GM23338 (cell line): ENCODE results near the gene TIMM23. TPM values are rescaled to one million over a fixed set of nuclear protein-coding genes. Genes with fewer than 3 reads are reported as not detected.
"Not testable (repeated sequence)": the region's sequence is repeated elsewhere in the genome, so short reads cannot be mapped to it uniquely, and the experiment has no call there.

Experiments
- ATAC-seq: fragments of 200-7000 bp; cut with Tn5 transposase; 3 replicates; pipeline ENCODE4 v1.9.1; 2020
- DNase-seq: peaks from one replicate; pipeline ENCODE4 v3.0.0-alpha.2; 2015; ENCODE audit warnings: low spot score
- H2AFZ ChIP-seq: fragments of 200-600 bp; sonication (generic); 2 replicates; pipeline ENCODE4 v1.8.0; 2016; ENCODE audit warnings: antibody characterized with exemption, mild to moderate bottlenecking, moderate library complexity
- H3F3A ChIP-seq: fragments of 200-600 bp; sonication (generic); replicated peaks from 2 replicates; pipeline ENCODE4 v1.8.0; 2017; ENCODE audit warnings: antibody characterized with exemption, mixed run types, low read depth
- H3K27ac ChIP-seq: fragments of 200-600 bp; sonication (generic); 2 replicates; pipeline ENCODE4 v1.6.1; 2016; ENCODE audit warnings: low read depth
- H3K27me3 ChIP-seq: fragments of 200-600 bp; sonication (generic); 2 replicates; pipeline ENCODE4 v1.8.0; 2016; ENCODE audit warnings: mild to moderate bottlenecking, mixed run types, moderate library complexity; ENCODE audit not compliant: insufficient read depth
- H3K36me3 ChIP-seq: fragments of 200-600 bp; sonication (generic); 2 replicates; pipeline ENCODE4 v1.8.0; 2016; ENCODE audit warnings: mild to moderate bottlenecking; ENCODE audit not compliant: insufficient read depth
- H3K4me1 ChIP-seq: fragments of 200-600 bp; sonication (generic); 2 replicates; pipeline ENCODE4 v1.8.0; 2016; ENCODE audit warnings: mild to moderate bottlenecking, moderate library complexity; ENCODE audit not compliant: insufficient read depth
- H3K4me2 ChIP-seq: fragments of 200-600 bp; sonication (generic); 2 replicates; pipeline ENCODE4 v1.7.1; 2017; ENCODE audit warnings: mixed run types
- H3K4me3 ChIP-seq: fragments of 200-600 bp; sonication (generic); 2 replicates; pipeline ENCODE4 v1.6.1; 2016; ENCODE audit warnings: mixed run types
- H3K79me2 ChIP-seq: fragments of 200-600 bp; sonication (generic); replicated peaks from 2 replicates; pipeline ENCODE4 v1.8.0; 2017; ENCODE audit warnings: mild to moderate bottlenecking; ENCODE audit not compliant: insufficient read depth
- H3K9me2 ChIP-seq: fragments of 200-600 bp; sonication (generic); 2 replicates; pipeline ENCODE4 v1.8.0; 2017; ENCODE audit not compliant: insufficient read depth
- H4K20me1 ChIP-seq: fragments of 200-600 bp; sonication (generic); replicated peaks from 2 replicates; pipeline ENCODE4 v1.8.0; 2017; ENCODE audit warnings: mild to moderate bottlenecking; ENCODE audit not compliant: insufficient read depth
- H3K27ac Mint-ChIP-seq: 2 replicates; pipeline ENCODE4 v1.8.0; 2020; ENCODE audit warnings: inconsistent platforms, mild to moderate bottlenecking, moderate library complexity, mixed read lengths
- H3K27me3 Mint-ChIP-seq: 3 replicates; pipeline ENCODE4 v1.8.0; 2022; ENCODE audit warnings: low read depth, mild to moderate bottlenecking, moderate library complexity, mixed read lengths, inconsistent platforms; ENCODE audit not compliant: insufficient read depth, poor library complexity
- H3K36me3 Mint-ChIP-seq: 3 replicates; pipeline ENCODE4 v1.8.0; 2021; ENCODE audit warnings: low read depth, mild to moderate bottlenecking, inconsistent platforms, moderate library complexity, mixed read lengths
- H3K4me1 Mint-ChIP-seq: 3 replicates; pipeline ENCODE4 v1.8.0; 2020; ENCODE audit warnings: mild to moderate bottlenecking, inconsistent platforms, mixed read lengths
- H3K4me3 Mint-ChIP-seq: 3 replicates; pipeline ENCODE4 v1.8.0; 2021; ENCODE audit warnings: moderate library complexity, mild to moderate bottlenecking, inconsistent platforms, mixed read lengths
- H3K9me3 Mint-ChIP-seq: 3 replicates; pipeline ENCODE4 v1.8.0; 2020; ENCODE audit warnings: moderate library complexity, mild to moderate bottlenecking, inconsistent platforms, mixed read lengths
- POLR2AphosphoS5 ChIP-seq: IDR thresholded peaks from 2 replicates; pipeline ENCODE4 v1.6.1; 2016; ENCODE audit warnings: antibody characterized with exemption, low read depth
- long read RNA-seq: library from polyadenylated mRNA; unstranded; transcript quantifications from one replicate; pipeline ENCODE4 v2.0.0, GENCODE V29; 2020; ENCODE audit not compliant: unreplicated experiment
- polyA plus RNA-seq: library from polyadenylated mRNA; unstranded; fragments of >200 nt; fragmentation: Nextera tagmentation; extraction: Ambion mirVana; gene quantifications from 2 replicates; pipeline ENCODE4 v1.2.1, GENCODE V29; 2016
- total RNA-seq: library from RNA; depleted of rRNA; stranded (reverse); fragments of >200 nt; shearing (Covaris generic); gene quantifications from 2 replicates; pipeline ENCODE4 v1.2.3, GENCODE V29; 2014; rRNA removed
- TF ChIP-seq, protein P1 (sequence below): IDR thresholded peaks from 2 replicates; pipeline ENCODE4 v1.6.1; 2016; ENCODE audit warnings: antibody characterized with exemption

TIMM23 gene, protein sequence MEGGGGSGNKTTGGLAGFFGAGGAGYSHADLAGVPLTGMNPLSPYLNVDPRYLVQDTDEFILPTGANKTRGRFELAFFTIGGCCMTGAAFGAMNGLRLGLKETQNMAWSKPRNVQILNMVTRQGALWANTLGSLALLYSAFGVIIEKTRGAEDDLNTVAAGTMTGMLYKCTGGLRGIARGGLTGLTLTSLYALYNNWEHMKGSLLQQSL
- total RNA-seq = 110 and 120 TPM in 2 replicates
- 199 and 218 TPM in 2 replicates for polyA plus RNA-seq
- long read RNA-seq, transcript TIMM23-201 (7 exons, 1,222 nt) = major isoform, 46 of 53 reads
- long read RNA-seq, partial matches to known transcripts = 1 of 53 reads
- long read RNA-seq, other reads (novel, unspliced or antisense) = 6 of 53 reads

GRCh38 chr10:45972106-45972812, at the start of gene TIMM23:
Gene TIMM23 (plus strand): TSS chr10:45972489. CDS start chr10:45972625, 136 bp downstream.
- H3K4me3 Mint-ChIP-seq = peak within 1 kb of the TSS; percentile 99
- H3K27ac Mint-ChIP-seq = peak within 1 kb of the TSS; percentile 98
- not testable (repeated sequence) for H4K20me1 ChIP-seq, H3F3A ChIP-seq, H3K27me3 Mint-ChIP-seq, H3K9me3 Mint-ChIP-seq, H3K36me3 Mint-ChIP-seq, H3K9me2 ChIP-seq, H3K36me3 ChIP-seq, H3K4me1 ChIP-seq, H2AFZ ChIP-seq, H3K27me3 ChIP-seq
- H3K27ac ChIP-seq = peak within 1 kb of the TSS; percentile 83; the same call in 1 of the 2 replicates
- H3K79me2 ChIP-seq = peaks cover 84% of the 10 kb centered on the region
- DNase-seq (peak; percentile 91), ATAC-seq (peak; percentile 91)
- H3K4me1 Mint-ChIP-seq = peaks cover 15% of the 10 kb centered on the region
- peak; percentile 70 for TF ChIP-seq POLR2AphosphoS5
- TF ChIP-seq, protein P1, sequence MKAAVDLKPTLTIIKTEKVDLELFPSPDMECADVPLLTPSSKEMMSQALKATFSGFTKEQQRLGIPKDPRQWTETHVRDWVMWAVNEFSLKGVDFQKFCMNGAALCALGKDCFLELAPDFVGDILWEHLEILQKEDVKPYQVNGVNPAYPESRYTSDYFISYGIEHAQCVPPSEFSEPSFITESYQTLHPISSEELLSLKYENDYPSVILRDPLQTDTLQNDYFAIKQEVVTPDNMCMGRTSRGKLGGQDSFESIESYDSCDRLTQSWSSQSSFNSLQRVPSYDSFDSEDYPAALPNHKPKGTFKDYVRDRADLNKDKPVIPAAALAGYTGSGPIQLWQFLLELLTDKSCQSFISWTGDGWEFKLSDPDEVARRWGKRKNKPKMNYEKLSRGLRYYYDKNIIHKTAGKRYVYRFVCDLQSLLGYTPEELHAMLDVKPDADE = peak; percentile 83
- H3K4me2 ChIP-seq = peak within 1 kb of the TSS; percentile 97
- H3K4me3 ChIP-seq = peak within 1 kb of the TSS; percentile 93

- H3K4me3 ChIP-seq, H3K36me3 ChIP-seq, H3K27ac ChIP-seq, H3K4me2 ChIP-seq, H3K27me3 Mint-ChIP-seq, H3K27ac Mint-ChIP-seq, H3F3A ChIP-seq, H2AFZ ChIP-seq, H3K4me1 ChIP-seq, H3K79me2 ChIP-seq, H3K4me1 Mint-ChIP-seq, DNase-seq, H3K27me3 ChIP-seq, H3K9me2 ChIP-seq, H4K20me1 ChIP-seq, H3K4me3 Mint-ChIP-seq, ATAC-seq: not testable (repeated sequence)
- Mint-ChIP-seq H3K36me3 (peaks cover 28% of the 10 kb centered on the region), H3K9me3 (peaks cover 20% of the 10 kb centered on the region; the same call in 2 of the 3 replicates)
Observed at GRCh38 chr10:45926790-45927189, 45.5 kb upstream of the TIMM23 start.

GRCh38 chr10:45931305-45931704, 41.0 kb upstream of the TIMM23 start:
- not testable (repeated sequence) for H2AFZ ChIP-seq, H3K4me3 Mint-ChIP-seq, H3K4me1 Mint-ChIP-seq, H3K4me1 ChIP-seq, H3K36me3 ChIP-seq, H3K27me3 ChIP-seq, H3K79me2 ChIP-seq, H3K4me2 ChIP-seq, H3K27ac ChIP-seq, H3K27ac Mint-ChIP-seq, DNase-seq, H4K20me1 ChIP-seq, H3K27me3 Mint-ChIP-seq, ATAC-seq, H3K9me2 ChIP-seq, H3K4me3 ChIP-seq, H3F3A ChIP-seq
- H3K36me3 Mint-ChIP-seq = peaks cover 24% of the 10 kb centered on the region
- peaks cover 17% of the 10 kb centered on the region; the same call in 2 of the 3 replicates for H3K9me3 Mint-ChIP-seq

DNA sequence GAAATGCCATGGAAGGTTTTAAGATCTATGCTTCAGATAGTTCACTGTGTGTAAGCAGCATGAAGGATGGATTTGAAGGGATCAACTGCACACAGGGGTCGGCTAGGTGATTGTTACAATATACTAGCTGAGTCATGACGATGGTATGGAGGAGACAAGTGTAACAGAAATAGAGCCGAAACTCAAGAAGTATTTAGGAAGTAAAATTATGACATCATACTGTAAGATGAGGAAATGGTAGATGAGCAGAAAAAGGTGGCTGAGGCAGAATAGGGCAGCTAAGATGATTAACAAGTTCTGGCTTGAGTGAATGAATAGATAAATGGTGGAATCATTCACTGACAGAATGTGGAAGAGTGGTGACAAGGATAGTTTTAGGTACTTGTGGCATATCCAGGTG, 37.5 kb upstream of the TIMM23 start:
- not testable (repeated sequence) for H3K27me3 Mint-ChIP-seq, H3K9me2 ChIP-seq, H3K9me3 Mint-ChIP-seq, H3K27ac Mint-ChIP-seq, H3K27ac ChIP-seq, H3K4me3 Mint-ChIP-seq, H3K79me2 ChIP-seq, H3F3A ChIP-seq, DNase-seq, H3K4me1 Mint-ChIP-seq, H3K36me3 ChIP-seq, H3K4me3 ChIP-seq, H3K36me3 Mint-ChIP-seq, ATAC-seq, H2AFZ ChIP-seq, H4K20me1 ChIP-seq, H3K4me2 ChIP-seq, H3K27me3 ChIP-seq, H3K4me1 ChIP-seq

DNA sequence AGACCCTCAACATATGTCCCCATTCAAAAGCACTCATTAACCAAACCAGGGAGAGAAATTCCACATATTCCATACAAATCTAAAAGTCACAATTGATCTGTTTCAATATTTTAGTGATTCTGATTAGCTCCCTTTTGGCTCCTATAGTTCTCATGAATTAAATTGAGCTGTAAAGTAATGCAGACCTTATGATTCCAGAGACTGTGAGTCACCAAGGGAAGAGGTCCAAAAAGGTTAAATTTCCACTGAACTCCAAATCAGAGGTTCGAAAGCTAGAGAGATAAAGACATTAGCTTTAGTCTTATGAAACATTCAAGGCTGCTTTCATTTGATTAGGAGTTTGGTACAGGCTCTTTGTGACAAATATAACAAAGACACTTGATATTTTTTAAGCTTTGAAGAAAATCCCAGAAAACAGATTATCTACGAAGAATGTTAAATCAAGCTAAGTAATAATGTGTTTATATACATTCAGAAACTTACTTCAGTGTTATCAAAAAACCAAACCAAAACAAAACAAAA, 33.1 kb upstream of the TIMM23 start:
- H3K27ac Mint-ChIP-seq, H3K9me3 Mint-ChIP-seq, H3K9me2 ChIP-seq, H3K27me3 Mint-ChIP-seq, H3K4me2 ChIP-seq, H3K4me1 ChIP-seq, H4K20me1 ChIP-seq, H3K4me1 Mint-ChIP-seq, ATAC-seq, H2AFZ ChIP-seq, H3K27ac ChIP-seq, H3K4me3 ChIP-seq, H3K79me2 ChIP-seq, H3K36me3 ChIP-seq, DNase-seq, H3F3A ChIP-seq, H3K27me3 ChIP-seq, H3K36me3 Mint-ChIP-seq, H3K4me3 Mint-ChIP-seq: not testable (repeated sequence)
